Mesendoderm (in vitro differentiated cells): ENCODE data around the gene ARFGEF3.
A peak's percentile ranks its signal among the peaks of the same experiment; 100 is the strongest.

ENCODE experiments used
- DNase-seq: peaks from one replicate; pipeline ENCODE4 v3.0.0; 2013
- H2AK5ac ChIP-seq: 2 replicates; pipeline ENCODE4 v1.6.1; 2013; ENCODE audit warnings: low read length, inconsistent platforms
- H2BK120ac ChIP-seq: 2 replicates; pipeline ENCODE4 v1.6.1; 2013; ENCODE audit warnings: low read depth, mild to moderate bottlenecking, low read length, moderate library complexity, mixed read lengths
- H2BK15ac ChIP-seq: replicated peaks from 2 replicates; pipeline ENCODE4 v1.6.1; 2013; ENCODE audit warnings: low read depth, mild to moderate bottlenecking, moderate library complexity
- H2BK5ac ChIP-seq: 2 replicates; pipeline ENCODE4 v1.6.1; 2013; ENCODE audit warnings: low read length, inconsistent platforms
- H3K18ac ChIP-seq: 2 replicates; pipeline ENCODE4 v1.6.1; 2013; ENCODE audit warnings: mild to moderate bottlenecking, low read length, mixed read lengths
- H3K23ac ChIP-seq: one replicate; pipeline ENCODE4 v1.6.1; 2013; ENCODE audit warnings: low read length
- H3K27ac ChIP-seq: 2 replicates; pipeline ENCODE4 v1.5.1; 2013; ENCODE audit warnings: low read depth, mild to moderate bottlenecking, inconsistent platforms, low read length, moderate library complexity
- H3K27me3 ChIP-seq: 2 replicates; pipeline ENCODE4 v1.6.1; 2013; ENCODE audit warnings: low read length, control low read depth, mild to moderate bottlenecking, inconsistent platforms; ENCODE audit not compliant: insufficient read depth, poor library complexity
- H3K36me3 ChIP-seq: 2 replicates; pipeline ENCODE4 v1.6.1; 2013; ENCODE audit warnings: low read length, inconsistent platforms; ENCODE audit not compliant: control insufficient read depth, insufficient read depth
- H3K4ac ChIP-seq: one replicate; pipeline ENCODE4 v1.6.1; 2013; ENCODE audit warnings: low read depth, mild to moderate bottlenecking, low read length, moderate library complexity
- H3K4me1 ChIP-seq: 2 replicates; pipeline ENCODE4 v1.6.1; 2013; ENCODE audit warnings: low read depth, low read length, inconsistent platforms; ENCODE audit not compliant: control insufficient read depth
- H3K4me2 ChIP-seq: 2 replicates; pipeline ENCODE4 v1.6.1; 2013; ENCODE audit warnings: low read length
- H3K4me3 ChIP-seq: 2 replicates; pipeline ENCODE4 v1.5.1; 2013; ENCODE audit warnings: mild to moderate bottlenecking, low read length
- H3K56ac ChIP-seq: one replicate; pipeline ENCODE4 v1.6.1; 2013; ENCODE audit warnings: low read length
- H3K79me1 ChIP-seq: 2 replicates; pipeline ENCODE4 v1.6.1; 2013; ENCODE audit warnings: low read length, inconsistent platforms
- H3K79me2 ChIP-seq: 2 replicates; pipeline ENCODE4 v1.6.1; 2013; ENCODE audit warnings: mild to moderate bottlenecking, low read length; ENCODE audit not compliant: control insufficient read depth, insufficient read depth
- H3K9ac ChIP-seq: 2 replicates; pipeline ENCODE4 v1.6.1; 2013; ENCODE audit warnings: low read length, inconsistent platforms
- H4K5ac ChIP-seq: one replicate; pipeline ENCODE4 v1.6.1; 2013; ENCODE audit warnings: low read length
- H4K8ac ChIP-seq: one replicate; pipeline ENCODE4 v1.6.1; 2013; ENCODE audit warnings: low read depth, mild to moderate bottlenecking, control low read depth, low read length, moderate library complexity
- WGBS: extraction: QIAGEN DNeasy Blood & Tissue Kit; methylation state at CpG from one replicate; pipeline ENCODE4 v1.1.7; 2013; ENCODE audit warnings: low lambda C conversion rate, missing lambda C conversion rate; ENCODE audit not compliant: insufficient coverage; ENCODE audit errors: extremely low coverage; 5-methylcytosine and 5-hydroxymethylcytosine counted together

Gene ARFGEF3

DNA sequence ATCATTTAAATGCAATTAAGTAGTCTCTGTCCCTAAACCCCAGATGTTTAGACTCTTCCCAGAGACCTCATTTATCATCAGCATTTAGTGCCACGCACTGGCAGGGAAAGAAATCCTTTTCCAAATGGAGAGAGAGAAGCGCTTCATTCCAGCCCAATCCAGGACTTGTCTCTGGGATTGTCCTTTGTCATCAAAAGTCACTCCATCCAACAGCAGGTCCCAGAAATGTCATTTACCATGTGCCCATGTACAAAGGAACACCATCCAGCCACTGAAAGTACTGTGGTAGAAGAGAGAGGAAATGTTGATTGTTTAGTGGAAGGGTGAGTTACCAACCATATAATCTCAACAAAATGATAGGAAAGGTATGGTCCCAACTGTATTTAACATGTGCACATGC lies 149.1 kb downstream of the ARFGEF3 start:
- no peak overlapping the region for H3K27ac ChIP-seq
- no peak overlapping the region for H2BK15ac ChIP-seq
- no CpG with 5 or more reads among the region's 2 CpGs for WGBS
- H3K4me2 ChIP-seq, result no peak overlapping the region
- H2BK5ac ChIP-seq, result no peak overlapping the region
- no peak overlapping the region for H2BK120ac ChIP-seq
- no peak overlapping the region for H3K4me3 ChIP-seq
- H3K27me3 ChIP-seq, result no peaks in the 10 kb centered on the region
- DNase-seq, result no peak
- H3K18ac ChIP-seq, result no peak overlapping the region
- no peaks in the 10 kb centered on the region for H3K4me1 ChIP-seq
- no peak overlapping the region for H3K9ac ChIP-seq
- no peak overlapping the region for H4K5ac ChIP-seq
- no peak overlapping the region for H3K23ac ChIP-seq
- H3K56ac ChIP-seq, result no peak overlapping the region
- H4K8ac ChIP-seq, result no peak overlapping the region
- H3K79me1 ChIP-seq, result no peaks in the 10 kb centered on the region
- H3K36me3 ChIP-seq, result no peaks in the 10 kb centered on the region
- no peaks in the 10 kb centered on the region for H3K79me2 ChIP-seq
- H2AK5ac ChIP-seq, result no peak overlapping the region
- H3K4ac ChIP-seq, result no peak overlapping the region

GRCh38 chr6:138311268-138311667 lies 149.5 kb downstream of the ARFGEF3 start:
- no CpG with 5 or more reads among the region's 13 CpGs for WGBS
- H3K36me3 ChIP-seq, result no peaks in the 10 kb centered on the region
- H3K4me1 ChIP-seq, result no peaks in the 10 kb centered on the region

GRCh38 chr6:138318741-138319375 lies 157.1 kb downstream of the ARFGEF3 start:
- Histone ChIP-seq H3K56ac (no peak overlapping the region), H3K79me2 (no peaks in the 10 kb centered on the region), H3K4me3 (no peak overlapping the region), H3K9ac (no peak overlapping the region), H2BK120ac (no peak overlapping the region), H4K8ac (no peak overlapping the region), H2AK5ac (no peak overlapping the region), H2BK5ac (no peak overlapping the region), H3K4me1 (no peaks in the 10 kb centered on the region), H3K36me3 (no peaks in the 10 kb centered on the region), H4K5ac (no peak overlapping the region), H3K4ac (no peak overlapping the region), H3K18ac (no peak overlapping the region), H3K4me2 (no peak overlapping the region), H2BK15ac (no peak overlapping the region), H3K79me1 (no peaks in the 10 kb centered on the region), H3K27me3 (no peaks in the 10 kb centered on the region), H3K23ac (no peak overlapping the region), H3K27ac (no peak overlapping the region)
- DNase-seq, result no peak
- WGBS, result no CpG with 5 or more reads among the region's 7 CpGs

More at GRCh38 chr6:138311268-138311667, 149.5 kb downstream of the ARFGEF3 start:
- H3K4me3 ChIP-seq, result no peak overlapping the region
- H3K4ac ChIP-seq, result no peak overlapping the region
- no peaks in the 10 kb centered on the region for H3K27me3 ChIP-seq
- H2BK120ac ChIP-seq, result no peak overlapping the region
- no peak overlapping the region for H2BK5ac ChIP-seq
- H3K79me2 ChIP-seq, result no peaks in the 10 kb centered on the region
- H3K18ac ChIP-seq, result no peak overlapping the region
- no peak overlapping the region for H4K8ac ChIP-seq
- no peak overlapping the region for H2AK5ac ChIP-seq
- no peak overlapping the region for H4K5ac ChIP-seq
- H3K79me1 ChIP-seq, result no peaks in the 10 kb centered on the region
- no peak overlapping the region for H2BK15ac ChIP-seq
- H3K27ac ChIP-seq, result no peak overlapping the region
- no peak overlapping the region for H3K9ac ChIP-seq
- no peak overlapping the region for H3K56ac ChIP-seq
- no peak for DNase-seq
- H3K23ac ChIP-seq, result no peak overlapping the region
- no peak overlapping the region for H3K4me2 ChIP-seq

DNA sequence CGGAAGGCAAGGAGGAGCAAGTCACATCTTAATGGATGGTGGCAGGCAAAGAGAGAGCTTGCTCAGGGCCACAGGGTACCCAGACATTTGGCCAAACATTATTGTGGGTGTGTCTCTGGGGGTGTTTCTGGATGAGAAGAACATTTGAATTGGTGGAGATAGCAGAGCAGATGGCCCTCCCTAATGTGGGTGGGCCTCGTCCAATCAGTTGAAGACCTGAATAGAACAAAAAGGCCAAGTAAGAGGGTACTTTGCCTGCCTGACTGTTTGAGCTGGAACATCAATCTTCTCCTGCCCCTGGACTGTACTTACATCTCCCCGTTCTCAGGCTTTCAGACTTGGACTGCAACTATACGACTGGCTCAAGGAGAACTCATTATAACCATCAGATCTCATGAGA lies 160.2 kb downstream of the ARFGEF3 start:
- Histone ChIP-seq H3K36me3 (no peaks in the 10 kb centered on the region), H2BK15ac (no peak overlapping the region), H2AK5ac (no peak overlapping the region), H3K4ac (no peak overlapping the region), H3K4me3 (no peak overlapping the region), H4K5ac (no peak overlapping the region), H3K9ac (no peak overlapping the region), H3K23ac (no peak overlapping the region), H3K18ac (no peak overlapping the region), H3K27me3 (no peaks in the 10 kb centered on the region), H3K56ac (no peak overlapping the region), H2BK5ac (no peak overlapping the region), H3K27ac (no peak overlapping the region), H3K79me2 (no peaks in the 10 kb centered on the region), H2BK120ac (no peak overlapping the region), H3K4me2 (no peak overlapping the region), H3K79me1 (no peaks in the 10 kb centered on the region), H4K8ac (no peak overlapping the region), H3K4me1 (no peaks in the 10 kb centered on the region)
- DNase-seq, result no peak
- WGBS, result no CpG with 5 or more reads among the region's 4 CpGs

GRCh38 chr6:138323821-138324220 lies 162.1 kb downstream of the ARFGEF3 start:
- no peak overlapping the region for H2AK5ac ChIP-seq
- no peak overlapping the region for H2BK5ac ChIP-seq
- DNase-seq, result no peak
- H3K4me2 ChIP-seq, result no peak overlapping the region
- H3K56ac ChIP-seq, result no peak overlapping the region
- no peaks in the 10 kb centered on the region for H3K4me1 ChIP-seq
- H3K36me3 ChIP-seq, result no peaks in the 10 kb centered on the region
- H2BK120ac ChIP-seq, result no peak overlapping the region
- no peak overlapping the region for H3K18ac ChIP-seq
- WGBS, result no CpG with 5 or more reads among the region's 13 CpGs
- H3K79me1 ChIP-seq, result no peaks in the 10 kb centered on the region
- H3K9ac ChIP-seq, result no peak overlapping the region
- H3K4ac ChIP-seq, result no peak overlapping the region
- no peak overlapping the region for H4K5ac ChIP-seq
- H3K79me2 ChIP-seq, result no peaks in the 10 kb centered on the region
- H3K27me3 ChIP-seq, result no peaks in the 10 kb centered on the region
- no peak overlapping the region for H3K27ac ChIP-seq
- no peak overlapping the region for H3K4me3 ChIP-seq
- H4K8ac ChIP-seq, result no peak overlapping the region
- no peak overlapping the region for H2BK15ac ChIP-seq
- H3K23ac ChIP-seq, result no peak overlapping the region

- no peak overlapping the region for H2BK5ac ChIP-seq
- no CpG with 5 or more reads among the region's 3 CpGs for WGBS
- no peak overlapping the region for H3K56ac ChIP-seq
- H3K36me3 ChIP-seq, result no peaks in the 10 kb centered on the region
- no peak overlapping the region for H2BK120ac ChIP-seq
- no peak overlapping the region for H2AK5ac ChIP-seq
- no peak overlapping the region for H3K23ac ChIP-seq
- no peak overlapping the region for H4K5ac ChIP-seq
- H3K79me1 ChIP-seq, result no peaks in the 10 kb centered on the region
- H3K27me3 ChIP-seq, result no peaks in the 10 kb centered on the region
- H4K8ac ChIP-seq, result no peak overlapping the region
- DNase-seq, result no peak
- H3K9ac ChIP-seq, result no peak overlapping the region
- no peak overlapping the region for H3K4me3 ChIP-seq
- H3K18ac ChIP-seq, result peak overlapping the region; percentile 82
- peak overlapping the region; percentile 21 for H2BK15ac ChIP-seq
- no peak overlapping the region for H3K4me2 ChIP-seq
- no peaks in the 10 kb centered on the region for H3K79me2 ChIP-seq
- no peak overlapping the region for H3K4ac ChIP-seq
- H3K4me1 ChIP-seq, result peaks cover 6% of the 10 kb centered on the region
- no peak overlapping the region for H3K27ac ChIP-seq
Observed at GRCh38 chr6:138328210-138328609, 166.5 kb downstream of the ARFGEF3 start.
